ENCODE data around the gene PLCH2.

GRCh38 chr1:2527556-2527860 lies 51.4 kb downstream of the PLCH2 start:
- TF ChIP-seq CTCF (IDR thresholded peaks at IDR 0.05) (no peak), EZH2 (IDR thresholded peaks at IDR 0.05; ENCODE audit: borderline replicate concordance, insufficient read depth, low read depth, low read length, poor library complexity, severe bottlenecking) (no peak)

Data from B cell (primary cell).